ENCODE results near the gene RBP3.

DNA sequence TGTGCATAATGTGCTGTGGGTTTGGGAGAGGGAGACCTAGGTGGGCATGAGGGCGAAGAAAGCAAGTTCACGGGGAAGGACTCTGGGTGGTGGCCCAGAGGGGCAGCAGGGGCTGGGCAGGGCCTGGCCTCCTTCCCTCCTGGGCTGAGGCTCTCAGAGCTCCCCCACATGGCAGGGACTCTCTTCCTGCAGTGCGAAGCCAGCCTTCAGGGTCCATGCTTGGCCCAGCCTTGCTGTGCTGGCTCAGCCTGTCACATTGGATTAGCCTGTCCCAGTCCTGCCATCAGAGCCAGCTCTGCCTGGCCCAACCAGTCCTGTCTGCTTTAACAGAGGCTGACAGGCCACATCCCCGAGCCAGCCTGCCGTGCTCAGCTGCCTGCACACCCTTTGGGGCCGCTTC lies 56.3 kb downstream of the RBP3 start:
- TF ChIP-seq, protein P1, sequence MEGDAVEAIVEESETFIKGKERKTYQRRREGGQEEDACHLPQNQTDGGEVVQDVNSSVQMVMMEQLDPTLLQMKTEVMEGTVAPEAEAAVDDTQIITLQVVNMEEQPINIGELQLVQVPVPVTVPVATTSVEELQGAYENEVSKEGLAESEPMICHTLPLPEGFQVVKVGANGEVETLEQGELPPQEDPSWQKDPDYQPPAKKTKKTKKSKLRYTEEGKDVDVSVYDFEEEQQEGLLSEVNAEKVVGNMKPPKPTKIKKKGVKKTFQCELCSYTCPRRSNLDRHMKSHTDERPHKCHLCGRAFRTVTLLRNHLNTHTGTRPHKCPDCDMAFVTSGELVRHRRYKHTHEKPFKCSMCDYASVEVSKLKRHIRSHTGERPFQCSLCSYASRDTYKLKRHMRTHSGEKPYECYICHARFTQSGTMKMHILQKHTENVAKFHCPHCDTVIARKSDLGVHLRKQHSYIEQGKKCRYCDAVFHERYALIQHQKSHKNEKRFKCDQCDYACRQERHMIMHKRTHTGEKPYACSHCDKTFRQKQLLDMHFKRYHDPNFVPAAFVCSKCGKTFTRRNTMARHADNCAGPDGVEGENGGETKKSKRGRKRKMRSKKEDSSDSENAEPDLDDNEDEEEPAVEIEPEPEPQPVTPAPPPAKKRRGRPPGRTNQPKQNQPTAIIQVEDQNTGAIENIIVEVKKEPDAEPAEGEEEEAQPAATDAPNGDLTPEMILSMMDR (conservative IDR thresholded peaks at IDR 0.05; ENCODE audit: low read depth, low read length): no peak
- no peak for TF ChIP-seq POLR2A (IDR thresholded peaks at IDR 0.05; ENCODE audit: low read depth, low read length)

Data from IMR-90 (cell line).